Right renal cortex interstitium (tissue), 3 donors: ENCODE data around the gene KLK6. TPM values are rescaled to one million over a fixed set of nuclear protein-coding genes. Genes with fewer than 3 reads are reported as not detected.

Experiments
- DNase-seq, 3 donors: peaks; one replicate each; pipeline ENCODE4 v3.0.0-alpha.2; 2013; ENCODE audit warnings: low read depth in 3 of 3, low spot score in 2 of 3
- polyA plus RNA-seq, 3 donors: library from polyadenylated mRNA; unstranded; fragments of 120-200 nt; gene quantifications; one replicate each; pipeline ENCODE4 v1.2.1, GENCODE V29; 2013; ENCODE audit not compliant: insufficient read length in 3 of 3

Gene KLK6
- polyA plus RNA-seq, 3 donors = 34.4 to 49.0 (median 41.2) TPM

GRCh38 chr19:50912727-50913716, 56.4 kb downstream of the KLK6 start:
- DNase-seq = no peak

- DNase-seq = no peak
Observed at GRCh38 chr19:50912102-50912599, 57.2 kb downstream of the KLK6 start.

GRCh38 chr19:50911206-50912101, 57.9 kb downstream of the KLK6 start, which contains the start of gene KLK4:
KLK4 (minus strand) TSS chr19:50911395; CDS start chr19:50910738, 657 bp downstream.
- DNase-seq = no peak

- no peak for DNase-seq
Observed at GRCh38 chr19:50910722-50911121, 58.7 kb downstream of the KLK6 start.

GRCh38 chr19:50909240-50910070, 59.9 kb downstream of the KLK6 start:
- DNase-seq = no peak

Other genes starting within 250 kb of the KLK6 start
- 1 to 10 TPM; 3.5 to 5.0 (median 4.9) TPM for gene SHANK1, start 249.8 kb downstream of the KLK6 start, polyA plus RNA-seq
- 10 to 100 TPM; 25.3 to 29.9 (median 27.2) TPM for gene CLEC11A, start 246.2 kb downstream of the KLK6 start, polyA plus RNA-seq
- gene GPR32, start 199.1 kb downstream of the KLK6 start, polyA plus RNA-seq = not detected
- gene ACP4, start 179.2 kb downstream of the KLK6 start, polyA plus RNA-seq = under 1 TPM in 2 of 3 donors, not detected in 1; 0.13 to 0.15 TPM
- 1 to 10 TPM; 1.7 to 1.8 (median 1.8) TPM for gene KLK1, start 145.8 kb downstream of the KLK6 start, polyA plus RNA-seq
- not detected for gene KLK15, start 136.0 kb downstream of the KLK6 start, polyA plus RNA-seq
- gene KLK3, start 114.7 kb downstream of the KLK6 start, polyA plus RNA-seq = under 1 TPM; 0.24 to 0.53 (median 0.42) TPM
- under 1 TPM; 0.18 to 0.22 (median 0.21) TPM for gene KLK2, start 96.2 kb downstream of the KLK6 start, polyA plus RNA-seq
- gene KLK4, start 58.2 kb downstream of the KLK6 start, polyA plus RNA-seq = not detected
- gene KLK5, start 16.6 kb downstream of the KLK6 start, polyA plus RNA-seq = 1 to 10 TPM; 1.6 to 2.7 (median 2.0) TPM
- 1 to 10 TPM; 4.0 to 9.4 (median 5.5) TPM for gene KLK7, start 14.3 kb upstream of the KLK6 start, polyA plus RNA-seq
- gene KLK8, start 32.0 kb upstream of the KLK6 start, polyA plus RNA-seq = 1 to 10 TPM; 1.2 to 1.9 (median 1.4) TPM
- under 1 TPM; 0.15 to 0.19 (median 0.18) TPM for gene KLK10, start 50.1 kb upstream of the KLK6 start, polyA plus RNA-seq
- under 1 TPM; 0.16 to 0.24 (median 0.22) TPM for gene KLK11, start 57.0 kb upstream of the KLK6 start, polyA plus RNA-seq
- not detected for gene KLK12, start 65.4 kb upstream of the KLK6 start, polyA plus RNA-seq
- under 1 TPM; 0.33 to 0.72 (median 0.62) TPM for gene KLK13, start 95.5 kb upstream of the KLK6 start, polyA plus RNA-seq
- gene KLK14, start 113.3 kb upstream of the KLK6 start, polyA plus RNA-seq = under 1 TPM; 0.14 to 0.17 (median 0.15) TPM
- 1 to 10 TPM; 2.2 to 2.8 (median 2.4) TPM for gene CTU1, start 138.8 kb upstream of the KLK6 start, polyA plus RNA-seq
- 1 to 10 TPM; 1.3 to 1.6 (median 1.3) TPM for gene SIGLEC9, start 155.3 kb upstream of the KLK6 start, polyA plus RNA-seq
- under 1 TPM; 0.36 to 0.74 (median 0.42) TPM for gene SIGLEC7, start 172.7 kb upstream of the KLK6 start, polyA plus RNA-seq